ENCODE results near the gene FLT1.

FLT1 gene

GRCh38 chr13:28413999-28414398 is 80.9 kb downstream of the FLT1 start:
- H3K4me2 ChIP-seq, result no peak overlapping the region
- no peak for TF ChIP-seq CTCF (conservative IDR thresholded peaks at IDR 0.05; ENCODE audit: low read depth, low read length)
- no peak overlapping the region for H3K27ac ChIP-seq
- no peaks in the 10 kb centered on the region for H3K79me2 ChIP-seq (ENCODE audit: insufficient read depth, low read depth)
- H3K4me1 ChIP-seq (ENCODE audit: low read depth, poor library complexity, severe bottlenecking), result no peaks in the 10 kb centered on the region
- no peaks in the 10 kb centered on the region for H4K20me1 ChIP-seq (ENCODE audit: insufficient read depth)
- H2AFZ ChIP-seq (ENCODE audit: low read depth), result no peak overlapping the region
- H3K27me3 ChIP-seq (ENCODE audit: insufficient read depth, low read depth), result no peaks in the 10 kb centered on the region
- no peak overlapping the region for H3K9ac ChIP-seq
- H3K4me3 ChIP-seq (IDR thresholded peaks at IDR 0.05; ENCODE audit: insufficient read depth, low read depth, low read length), result no peak overlapping the region
- no peaks in the 10 kb centered on the region for H3K36me3 ChIP-seq (ENCODE audit: insufficient read depth)

- no peak overlapping the region for H3K9ac ChIP-seq
- no peaks in the 10 kb centered on the region for H4K20me1 ChIP-seq (ENCODE audit: insufficient read depth)
- H3K36me3 ChIP-seq (ENCODE audit: insufficient read depth), result no peaks in the 10 kb centered on the region
- no peaks in the 10 kb centered on the region for H3K27me3 ChIP-seq (ENCODE audit: insufficient read depth, low read depth)
- no peak overlapping the region for H2AFZ ChIP-seq (ENCODE audit: low read depth)
- no peak overlapping the region for H3K4me2 ChIP-seq
- no peak overlapping the region for H3K27ac ChIP-seq
- H3K4me1 ChIP-seq (ENCODE audit: low read depth, poor library complexity, severe bottlenecking), result no peaks in the 10 kb centered on the region
- TF ChIP-seq CTCF (conservative IDR thresholded peaks at IDR 0.05; ENCODE audit: low read depth, low read length), result no peak
- no peaks in the 10 kb centered on the region for H3K79me2 ChIP-seq (ENCODE audit: insufficient read depth, low read depth)
- H3K4me3 ChIP-seq (IDR thresholded peaks at IDR 0.05; ENCODE audit: insufficient read depth, low read depth, low read length), result no peak overlapping the region
These were observed 81.9 kb downstream of the FLT1 start for GRCh38 chr13:28412981-28413380.

GRCh38 chr13:28411831-28412353 is 83.0 kb downstream of the FLT1 start:
- no peaks in the 10 kb centered on the region for H3K27me3 ChIP-seq (ENCODE audit: insufficient read depth, low read depth)
- H3K79me2 ChIP-seq (ENCODE audit: insufficient read depth, low read depth), result no peaks in the 10 kb centered on the region
- no peaks in the 10 kb centered on the region for H4K20me1 ChIP-seq (ENCODE audit: insufficient read depth)
- no peak overlapping the region for H2AFZ ChIP-seq (ENCODE audit: low read depth)
- H3K4me2 ChIP-seq, result no peak overlapping the region
- no peak overlapping the region for H3K9ac ChIP-seq
- no peaks in the 10 kb centered on the region for H3K4me1 ChIP-seq (ENCODE audit: low read depth, poor library complexity, severe bottlenecking)
- H3K27ac ChIP-seq, result no peak overlapping the region
- H3K4me3 ChIP-seq (IDR thresholded peaks at IDR 0.05; ENCODE audit: insufficient read depth, low read depth, low read length), result no peak overlapping the region
- H3K36me3 ChIP-seq (ENCODE audit: insufficient read depth), result no peaks in the 10 kb centered on the region
- no peak for TF ChIP-seq CTCF (conservative IDR thresholded peaks at IDR 0.05; ENCODE audit: low read depth, low read length)

- Histone ChIP-seq H3K36me3 (ENCODE audit: insufficient read depth) (no peaks in the 10 kb centered on the region), H2AFZ (ENCODE audit: low read depth) (no peak overlapping the region), H3K4me3 (IDR thresholded peaks at IDR 0.05; ENCODE audit: insufficient read depth, low read depth, low read length) (no peak overlapping the region), H3K27ac (no peak overlapping the region), H4K20me1 (ENCODE audit: insufficient read depth) (no peaks in the 10 kb centered on the region), H3K27me3 (ENCODE audit: insufficient read depth, low read depth) (no peaks in the 10 kb centered on the region), H3K4me2 (no peak overlapping the region), H3K9ac (no peak overlapping the region), H3K4me1 (ENCODE audit: low read depth, poor library complexity, severe bottlenecking) (no peaks in the 10 kb centered on the region), H3K79me2 (ENCODE audit: insufficient read depth, low read depth) (no peaks in the 10 kb centered on the region)
- TF ChIP-seq CTCF (conservative IDR thresholded peaks at IDR 0.05; ENCODE audit: low read depth, low read length), result no peak
These were observed 84.8 kb downstream of the FLT1 start for GRCh38 chr13:28410096-28410495.
